Hepatocyte (in vitro differentiated cells): ENCODE data around the gene ZFYVE19. TPM values are rescaled to one million over a fixed set of nuclear protein-coding genes. Genes with fewer than 3 reads are reported as not detected.
A peak's percentile ranks its signal among the peaks of the same experiment; 100 is the strongest.

Experiments
- DNase-seq: peaks from one replicate; pipeline ENCODE4 v3.0.0-alpha.2; 2016; ENCODE audit warnings: low spot score
- H2AFZ ChIP-seq: fragments of 200-600 bp; sonication (generic); 2 replicates; pipeline ENCODE4 v1.6.0; 2016; ENCODE audit warnings: antibody characterized with exemption, mild to moderate bottlenecking
- H3K27ac ChIP-seq: fragments of 200-600 bp; sonication (generic); 2 replicates; pipeline ENCODE4 v1.5.1; 2016; ENCODE audit warnings: mild to moderate bottlenecking
- H3K27me3 ChIP-seq: fragments of 200-600 bp; sonication (generic); 2 replicates; pipeline ENCODE4 v1.6.1; 2016
- H3K36me3 ChIP-seq: fragments of 200-600 bp; sonication (generic); replicated peaks from 2 replicates; pipeline ENCODE4 v1.5.1; 2016; ENCODE audit warnings: low read depth; ENCODE audit not compliant: insufficient read depth
- H3K4me1 ChIP-seq: fragments of 200-600 bp; sonication (generic); 2 replicates; pipeline ENCODE4 v1.5.1; 2016; ENCODE audit warnings: mild to moderate bottlenecking, moderate library complexity; ENCODE audit not compliant: insufficient read depth
- H3K4me2 ChIP-seq: fragments of 200-600 bp; sonication (generic); 2 replicates; pipeline ENCODE4 v1.6.0; 2016
- H3K4me3 ChIP-seq: fragments of 200-600 bp; sonication (generic); 2 replicates; pipeline ENCODE4 v1.5.1; 2016; ENCODE audit warnings: mild to moderate bottlenecking
- H3K79me2 ChIP-seq: fragments of 200-600 bp; sonication (generic); 2 replicates; pipeline ENCODE4 v1.6.0; 2017; ENCODE audit warnings: mild to moderate bottlenecking
- H3K9me2 ChIP-seq: fragments of 200-600 bp; sonication (generic); replicated peaks from 2 replicates; pipeline ENCODE4 v1.6.0; 2017; ENCODE audit warnings: mild to moderate bottlenecking; ENCODE audit not compliant: insufficient read depth
- H3K9me3 ChIP-seq: fragments of 200-600 bp; sonication (generic); 2 replicates; pipeline ENCODE4 v1.5.1; 2016; ENCODE audit warnings: low read depth, mild to moderate bottlenecking
- H4K20me1 ChIP-seq: fragments of 200-600 bp; sonication (generic); 2 replicates; pipeline ENCODE4 v1.6.0; 2016; ENCODE audit warnings: mild to moderate bottlenecking; ENCODE audit not compliant: insufficient read depth, poor library complexity, severe bottlenecking
- EZH2 ChIP-seq: fragments of 200-600 bp; sonication (generic); IDR thresholded peaks from 2 replicates; pipeline ENCODE4 v1.6.1; 2016; ENCODE audit warnings: antibody characterized with exemption, mild to moderate bottlenecking, borderline replicate concordance
- EZH2phosphoT487 ChIP-seq: fragments of 200-600 bp; sonication (generic); IDR thresholded peaks from one replicate; pipeline ENCODE4 v1.6.1; 2018; ENCODE audit warnings: antibody characterized with exemption, mild to moderate bottlenecking, low read depth, moderate library complexity; ENCODE audit not compliant: unreplicated experiment, severe bottlenecking
- WGBS: methylation state at CpG from one replicate; pipeline ENCODE4 v1.1.6; 2016; ENCODE audit warnings: low lambda C conversion rate; ENCODE audit errors: missing lambda C conversion rate; 5-methylcytosine and 5-hydroxymethylcytosine counted together
- polyA plus RNA-seq: library from polyadenylated mRNA; unstranded; fragments of >200 nt; fragmentation: Nextera tagmentation; extraction: Ambion mirVana; gene quantifications from 2 replicates; pipeline ENCODE4 v1.2.1, GENCODE V29; 2016
- total RNA-seq: library from RNA; depleted of rRNA; stranded (reverse); fragments of >200 nt; gene quantifications from 2 replicates; pipeline ENCODE4 v1.2.3, GENCODE V29; 2014
- TF ChIP-seq, protein P1 (sequence below): fragments of 200-600 bp; sonication (generic); IDR thresholded peaks from 2 replicates; pipeline ENCODE4 v1.5.1; 2016; ENCODE audit warnings: antibody characterized with exemption, mild to moderate bottlenecking; ENCODE audit not compliant: poor library complexity

ZFYVE19 gene
- total and polyA plus RNA-seq, 2 experiments from 2014 or later, result 25.4 to 25.6 TPM

DNA sequence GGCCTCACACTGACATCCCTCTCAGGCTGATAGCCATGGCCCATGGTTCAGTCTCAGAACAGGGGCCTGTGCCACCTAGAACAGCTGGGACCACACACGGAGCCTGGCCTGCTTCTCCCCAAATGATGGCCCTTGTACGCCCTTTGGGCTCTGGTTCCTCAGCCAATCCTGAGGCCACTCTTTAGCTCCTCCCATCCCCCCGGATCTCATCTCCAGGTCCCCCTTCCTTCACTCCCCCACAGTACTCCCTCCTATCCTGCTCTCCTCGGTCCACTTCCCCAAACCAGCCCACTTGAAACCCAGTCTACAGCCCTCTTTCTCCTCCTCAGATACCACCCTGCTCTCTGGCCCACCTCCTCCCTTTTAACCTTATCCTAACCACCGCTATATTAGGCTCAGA is 17.8 kb upstream of the ZFYVE19 start:
- no peak overlapping the region for H3K4me2 ChIP-seq
- H3K36me3 ChIP-seq, result no peaks in the 10 kb centered on the region
- 83% methylated on average over 4 of the region's 5 CpGs for WGBS
- no peaks in the 10 kb centered on the region for H3K27me3 ChIP-seq
- no peaks in the 10 kb centered on the region for H3K9me3 ChIP-seq
- H3K4me1 ChIP-seq, result peaks cover 22% of the 10 kb centered on the region
- no peak for DNase-seq
- H3K4me3 ChIP-seq, result no peak overlapping the region
- H3K27ac ChIP-seq, result no peak overlapping the region
- H4K20me1 ChIP-seq, result no peaks in the 10 kb centered on the region
- H2AFZ ChIP-seq, result no peak overlapping the region
- peaks cover 45% of the 10 kb centered on the region for H3K79me2 ChIP-seq
- no peaks in the 10 kb centered on the region for H3K9me2 ChIP-seq
- TF ChIP-seq, protein P1, sequence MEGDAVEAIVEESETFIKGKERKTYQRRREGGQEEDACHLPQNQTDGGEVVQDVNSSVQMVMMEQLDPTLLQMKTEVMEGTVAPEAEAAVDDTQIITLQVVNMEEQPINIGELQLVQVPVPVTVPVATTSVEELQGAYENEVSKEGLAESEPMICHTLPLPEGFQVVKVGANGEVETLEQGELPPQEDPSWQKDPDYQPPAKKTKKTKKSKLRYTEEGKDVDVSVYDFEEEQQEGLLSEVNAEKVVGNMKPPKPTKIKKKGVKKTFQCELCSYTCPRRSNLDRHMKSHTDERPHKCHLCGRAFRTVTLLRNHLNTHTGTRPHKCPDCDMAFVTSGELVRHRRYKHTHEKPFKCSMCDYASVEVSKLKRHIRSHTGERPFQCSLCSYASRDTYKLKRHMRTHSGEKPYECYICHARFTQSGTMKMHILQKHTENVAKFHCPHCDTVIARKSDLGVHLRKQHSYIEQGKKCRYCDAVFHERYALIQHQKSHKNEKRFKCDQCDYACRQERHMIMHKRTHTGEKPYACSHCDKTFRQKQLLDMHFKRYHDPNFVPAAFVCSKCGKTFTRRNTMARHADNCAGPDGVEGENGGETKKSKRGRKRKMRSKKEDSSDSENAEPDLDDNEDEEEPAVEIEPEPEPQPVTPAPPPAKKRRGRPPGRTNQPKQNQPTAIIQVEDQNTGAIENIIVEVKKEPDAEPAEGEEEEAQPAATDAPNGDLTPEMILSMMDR, result no peak
- no peak for TF ChIP-seq EZH2phosphoT487

DNA sequence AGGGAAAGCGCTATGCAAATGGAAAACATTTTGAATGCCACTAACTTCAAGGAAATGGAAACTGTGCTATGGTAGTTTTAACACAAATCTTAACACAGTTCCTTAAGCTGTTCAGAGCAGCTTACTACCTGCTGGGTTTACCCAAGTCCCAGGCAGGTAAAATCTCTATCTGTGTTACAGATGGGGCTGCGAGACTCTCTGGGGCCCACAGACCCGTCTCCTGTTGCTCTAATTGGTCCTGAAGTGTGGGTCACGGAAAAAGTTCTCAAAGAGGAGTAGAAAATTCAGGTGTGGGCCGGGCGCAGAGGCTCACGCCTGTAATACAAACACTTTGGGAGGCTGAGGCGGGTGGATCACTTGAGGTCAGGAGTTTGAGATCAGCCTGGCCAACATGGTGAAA is 16.9 kb upstream of the ZFYVE19 start:
- Histone ChIP-seq H3K4me2 (no peak overlapping the region), H3K4me1 (peaks cover 22% of the 10 kb centered on the region), H3K79me2 (peaks cover 48% of the 10 kb centered on the region), H3K36me3 (no peaks in the 10 kb centered on the region), H3K4me3 (no peak overlapping the region), H2AFZ (no peak overlapping the region), H3K9me3 (no peaks in the 10 kb centered on the region), H3K27ac (no peak overlapping the region), H3K27me3 (no peaks in the 10 kb centered on the region), H3K9me2 (no peaks in the 10 kb centered on the region), H4K20me1 (no peaks in the 10 kb centered on the region)
- no peak for DNase-seq
- 94% methylated on average over 8 of the region's 8 CpGs for WGBS
- TF ChIP-seq EZH2 (no peak), EZH2phosphoT487 (no peak)
- TF ChIP-seq, protein P1, result no peak

DNA sequence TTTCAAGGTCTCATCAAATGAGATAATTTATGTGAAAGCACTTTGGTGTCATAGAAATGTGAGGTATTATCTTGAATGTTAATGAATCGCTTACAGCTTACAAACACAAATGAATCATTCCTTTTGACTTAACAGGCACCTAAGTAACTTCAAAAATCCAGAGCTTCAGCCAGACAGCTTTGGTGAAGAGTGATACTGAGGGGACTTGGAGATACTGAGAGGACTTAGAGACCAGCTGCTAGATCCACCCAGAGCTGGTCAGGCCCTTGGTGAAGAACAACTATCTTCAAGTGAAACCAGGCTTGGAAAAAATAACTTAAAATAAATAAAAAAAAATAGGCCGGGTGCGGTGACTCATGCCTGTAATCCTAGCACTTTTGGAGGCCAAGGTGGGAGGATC is 16.2 kb upstream of the ZFYVE19 start:
- Histone ChIP-seq H3K9me2 (no peaks in the 10 kb centered on the region), H3K27me3 (no peaks in the 10 kb centered on the region), H3K36me3 (no peaks in the 10 kb centered on the region), H3K4me1 (peaks cover 22% of the 10 kb centered on the region), H4K20me1 (no peaks in the 10 kb centered on the region), H2AFZ (no peak overlapping the region), H3K9me3 (no peaks in the 10 kb centered on the region), H3K79me2 (peaks cover 47% of the 10 kb centered on the region), H3K27ac (peak overlapping the region; percentile 2), H3K4me2 (no peak overlapping the region), H3K4me3 (no peak overlapping the region)
- TF ChIP-seq EZH2phosphoT487 (no peak), EZH2 (no peak)
- TF ChIP-seq, protein P1, result no peak
- no peak for DNase-seq
- 79% methylated on average over 3 of the region's 3 CpGs for WGBS

DNA sequence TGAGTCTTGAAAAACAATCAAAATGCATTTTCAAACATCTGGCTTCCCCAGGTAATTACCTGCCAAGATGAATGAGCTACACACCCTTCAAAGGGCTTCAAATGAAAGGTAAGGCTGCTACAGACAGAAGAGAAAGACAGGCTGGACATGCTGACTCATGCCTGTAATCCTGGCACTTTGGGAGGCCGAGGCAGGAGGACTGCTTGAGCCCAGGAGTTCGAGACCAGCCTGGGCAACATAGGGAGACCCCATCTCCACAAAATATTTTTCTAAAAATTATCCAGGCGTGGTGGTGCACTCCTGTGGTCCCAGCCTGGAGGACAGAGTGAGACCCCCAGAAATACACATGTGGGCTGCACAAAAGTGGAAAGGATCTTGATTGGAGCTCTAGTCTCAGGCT is 14.5 kb upstream of the ZFYVE19 start:
- Histone ChIP-seq H3K9me3 (no peaks in the 10 kb centered on the region), H3K36me3 (no peaks in the 10 kb centered on the region), H4K20me1 (no peaks in the 10 kb centered on the region), H2AFZ (no peak overlapping the region), H3K27me3 (no peaks in the 10 kb centered on the region), H3K27ac (no peak overlapping the region), H3K4me2 (no peak overlapping the region), H3K79me2 (peaks cover 56% of the 10 kb centered on the region), H3K4me1 (peaks cover 14% of the 10 kb centered on the region), H3K9me2 (no peaks in the 10 kb centered on the region), H3K4me3 (no peak overlapping the region)
- TF ChIP-seq EZH2 (no peak), EZH2phosphoT487 (no peak)
- TF ChIP-seq, protein P1, result no peak
- no peak for DNase-seq
- WGBS, result 94% methylated on average over 3 of the region's 3 CpGs
